Kidney epithelial cell (primary cell): ENCODE results near the gene RDH13. TPM values are rescaled to one million over a fixed set of nuclear protein-coding genes. Genes with fewer than 3 reads are reported as not detected.

Experiments
- DNase-seq: peaks from one replicate; pipeline ENCODE4 v3.0.0-alpha.2; 2010; ENCODE audit warnings: low read depth
- H3K27me3 ChIP-seq: 2 replicates; pipeline ENCODE4 v1.6.0; 2011; ENCODE audit warnings: low read length; ENCODE audit not compliant: control insufficient read depth, insufficient read depth
- H3K36me3 ChIP-seq: 2 replicates; pipeline ENCODE4 v1.5.1; 2011; ENCODE audit warnings: low read length; ENCODE audit not compliant: control insufficient read depth, insufficient read depth
- H3K4me3 ChIP-seq: 2 replicates; pipeline ENCODE4 v1.5.1; 2011; ENCODE audit warnings: low read depth, mild to moderate bottlenecking, control low read depth, low read length
- total RNA-seq: library from RNA; depleted of rRNA; stranded (reverse); fragments of >200 nt; gene quantifications from 2 replicates; pipeline ENCODE4 v1.2.3, GENCODE V29; 2015
- TF ChIP-seq, protein P1 (sequence below): IDR thresholded peaks from 2 replicates; pipeline ENCODE4 v1.5.1; 2011; ENCODE audit warnings: mild to moderate bottlenecking, moderate library complexity, low read length, control low read depth, inconsistent platforms; ENCODE audit not compliant: insufficient read depth, poor library complexity, severe bottlenecking

Gene RDH13
- total RNA-seq, 1 donor from 2014 or later = 23.4 TPM

DNA sequence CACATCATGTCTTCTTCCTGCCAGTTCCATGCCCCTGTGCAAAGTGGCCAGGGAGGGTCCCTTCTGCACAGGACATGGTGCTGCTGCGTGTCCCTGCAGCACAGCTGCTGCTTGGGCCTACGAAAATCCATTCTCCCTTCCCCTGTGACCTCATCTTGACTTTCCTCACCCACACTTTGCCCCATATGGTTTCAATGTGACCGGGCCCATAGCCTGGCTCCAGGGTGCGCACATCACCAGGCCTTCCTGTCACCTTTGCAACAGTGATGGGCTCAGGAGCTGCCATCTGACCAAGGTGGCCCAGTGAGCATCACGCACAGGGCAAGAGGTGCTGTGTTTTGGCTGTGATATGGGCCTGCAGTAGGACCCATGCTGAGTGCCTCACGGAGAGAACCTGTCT is 43.6 kb upstream of the RDH13 start:
- H3K27me3 ChIP-seq = no peaks in the 10 kb centered on the region
- no peak overlapping the region for H3K4me3 ChIP-seq
- TF ChIP-seq, protein P1, sequence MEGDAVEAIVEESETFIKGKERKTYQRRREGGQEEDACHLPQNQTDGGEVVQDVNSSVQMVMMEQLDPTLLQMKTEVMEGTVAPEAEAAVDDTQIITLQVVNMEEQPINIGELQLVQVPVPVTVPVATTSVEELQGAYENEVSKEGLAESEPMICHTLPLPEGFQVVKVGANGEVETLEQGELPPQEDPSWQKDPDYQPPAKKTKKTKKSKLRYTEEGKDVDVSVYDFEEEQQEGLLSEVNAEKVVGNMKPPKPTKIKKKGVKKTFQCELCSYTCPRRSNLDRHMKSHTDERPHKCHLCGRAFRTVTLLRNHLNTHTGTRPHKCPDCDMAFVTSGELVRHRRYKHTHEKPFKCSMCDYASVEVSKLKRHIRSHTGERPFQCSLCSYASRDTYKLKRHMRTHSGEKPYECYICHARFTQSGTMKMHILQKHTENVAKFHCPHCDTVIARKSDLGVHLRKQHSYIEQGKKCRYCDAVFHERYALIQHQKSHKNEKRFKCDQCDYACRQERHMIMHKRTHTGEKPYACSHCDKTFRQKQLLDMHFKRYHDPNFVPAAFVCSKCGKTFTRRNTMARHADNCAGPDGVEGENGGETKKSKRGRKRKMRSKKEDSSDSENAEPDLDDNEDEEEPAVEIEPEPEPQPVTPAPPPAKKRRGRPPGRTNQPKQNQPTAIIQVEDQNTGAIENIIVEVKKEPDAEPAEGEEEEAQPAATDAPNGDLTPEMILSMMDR = no peak
- no peak for DNase-seq
- peaks cover 4% of the 10 kb centered on the region for H3K36me3 ChIP-seq

DNA sequence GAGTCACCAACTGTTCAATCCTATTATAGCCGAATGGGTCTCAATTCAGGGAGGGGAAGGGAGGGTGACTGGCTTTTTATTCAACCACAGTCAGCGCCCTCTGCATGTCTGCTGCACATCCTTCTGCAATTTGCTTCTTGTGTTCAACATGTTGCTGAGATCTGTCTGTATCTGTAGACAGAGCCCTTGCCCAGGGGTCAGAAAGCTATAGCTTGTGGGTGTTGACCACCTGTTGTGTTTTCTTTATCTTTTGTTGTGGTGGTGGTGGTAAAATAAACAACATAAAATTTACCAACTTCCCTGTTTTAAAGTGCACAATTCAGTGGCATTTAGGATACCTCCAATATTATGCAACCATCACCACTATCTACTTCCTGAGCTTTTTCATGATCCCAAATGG is 42.3 kb upstream of the RDH13 start:
- Histone ChIP-seq H3K4me3 (no peak overlapping the region), H3K27me3 (no peaks in the 10 kb centered on the region), H3K36me3 (peaks cover 2% of the 10 kb centered on the region)
- TF ChIP-seq, protein P1 = no peak
- no peak for DNase-seq

- Histone ChIP-seq H3K36me3 (peaks cover 2% of the 10 kb centered on the region), H3K27me3 (no peaks in the 10 kb centered on the region), H3K4me3 (no peak overlapping the region)
- no peak for DNase-seq
- TF ChIP-seq, protein P1 = no peak
Measured at GRCh38 chr19:55103190-55103589, 40.2 kb upstream of the RDH13 start.

DNA sequence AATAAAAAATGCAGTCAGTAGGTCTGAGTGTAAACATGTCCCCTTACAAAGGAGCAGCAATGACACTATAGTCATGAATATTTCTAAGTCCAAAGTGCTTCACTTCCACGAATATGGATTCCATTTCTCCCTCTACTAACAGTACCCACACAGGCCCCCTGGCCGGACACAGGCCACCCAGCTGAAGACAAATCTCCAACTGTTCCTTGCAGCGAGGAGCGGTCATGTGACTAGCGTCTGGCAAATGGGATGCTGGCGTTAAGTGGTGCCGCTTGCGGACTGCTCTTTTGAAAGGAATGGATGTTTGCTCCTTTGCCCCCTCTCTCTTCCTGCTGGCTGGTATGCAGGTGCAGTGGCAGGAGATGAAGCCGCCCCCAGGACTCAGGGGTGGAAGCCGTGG is 38.3 kb upstream of the RDH13 start:
- TF ChIP-seq, protein P1 = no peak
- peaks cover 2% of the 10 kb centered on the region for H3K36me3 ChIP-seq

DNA sequence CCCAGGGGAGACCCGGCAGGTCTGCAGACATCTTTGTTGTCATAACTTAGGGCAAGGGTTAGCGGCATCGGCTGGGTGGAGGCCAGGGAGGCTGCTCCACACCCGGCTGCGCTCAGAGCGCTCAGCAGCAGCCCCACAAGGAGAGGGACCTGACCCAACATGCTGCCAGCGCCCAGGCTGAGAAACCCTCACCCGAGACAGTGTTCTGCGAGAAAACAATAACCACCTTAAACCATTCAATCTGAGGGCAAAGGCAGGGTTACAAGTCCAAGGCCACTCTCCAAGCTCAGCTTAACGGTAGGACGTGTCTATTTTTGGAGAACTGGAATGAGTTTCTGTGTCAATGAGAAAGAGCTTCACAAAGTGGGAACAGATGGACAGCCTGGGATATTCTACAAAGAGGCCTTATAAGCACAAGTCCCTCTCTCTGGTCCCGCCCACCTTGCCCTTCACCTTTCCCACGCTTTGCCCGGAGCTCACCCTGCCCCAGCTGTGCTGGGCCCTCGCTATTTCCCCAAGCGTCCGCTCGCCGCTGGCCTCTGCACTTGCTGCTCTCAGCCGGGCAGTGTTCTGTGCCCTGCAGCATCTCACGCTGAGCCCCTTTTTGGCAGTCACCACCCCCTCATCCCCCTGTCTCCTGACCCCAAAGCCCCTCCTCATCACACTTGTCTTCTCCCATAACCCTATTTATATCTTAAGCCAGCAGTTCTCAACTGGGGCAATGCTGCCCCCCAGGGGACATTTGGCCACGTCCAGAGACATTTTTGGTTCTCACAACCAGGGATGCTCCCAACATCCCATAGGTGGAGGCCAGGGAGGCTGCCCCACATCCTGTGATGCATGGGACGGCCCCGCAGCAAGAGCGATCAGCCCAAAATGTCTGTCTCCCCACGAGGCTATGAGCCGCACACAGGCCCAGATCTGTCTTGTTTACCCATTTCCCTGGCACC is 36.9 kb upstream of the RDH13 start:
- Histone ChIP-seq H3K27me3 (no peaks in the 10 kb centered on the region), H3K36me3 (peaks cover 2% of the 10 kb centered on the region), H3K4me3 (no peak overlapping the region)
- DNase-seq = no peak
- TF ChIP-seq, protein P1 = peak; percentile 15

More for the DNA sequence above, 38.3 kb upstream of the RDH13 start:
- Histone ChIP-seq H3K27me3 (no peaks in the 10 kb centered on the region), H3K4me3 (no peak overlapping the region)
- DNase-seq = no peak
